Measurements from ENCODE around the gene TRMT2A. TPM values are rescaled to one million over a fixed set of nuclear protein-coding genes. Genes with fewer than 3 reads are reported as not detected.

Gene TRMT2A
- total RNA-seq, 6 donors from 2014 or later: 30.3 to 146 (median 61.9) TPM

DNA sequence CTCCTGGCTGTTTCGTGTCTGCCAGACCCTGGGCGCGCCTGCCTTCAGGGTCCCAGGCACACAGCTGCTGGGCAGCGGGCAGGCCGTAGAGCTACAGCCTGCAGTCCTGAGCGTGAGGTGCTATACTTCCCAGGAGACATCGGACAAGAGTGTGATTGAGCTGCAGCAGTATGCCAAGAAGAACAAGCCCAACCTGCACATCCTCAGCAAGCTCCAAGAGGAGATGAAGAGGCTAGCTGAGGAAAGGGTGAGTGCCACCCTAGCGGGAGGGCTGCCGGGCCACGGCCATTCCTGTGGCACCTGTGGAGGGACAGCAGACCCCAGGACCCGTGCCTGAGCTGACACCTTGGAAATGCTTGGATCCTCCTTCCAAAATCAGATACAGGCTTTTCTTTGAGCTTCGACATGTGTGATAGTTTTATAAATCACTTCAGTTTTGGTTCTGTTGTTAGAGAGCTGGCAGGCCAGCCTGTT is 8.2 kb downstream of the TRMT2A start:
- H3K9me3 ChIP-seq: no peaks in the 10 kb centered on the region
- H3K36me3 ChIP-seq: peaks cover 27 to 97% (median 85%) of the 10 kb centered on the region in 4 donors
- H3K27ac ChIP-seq: no peak overlapping the region
- TF ChIP-seq, protein P1, sequence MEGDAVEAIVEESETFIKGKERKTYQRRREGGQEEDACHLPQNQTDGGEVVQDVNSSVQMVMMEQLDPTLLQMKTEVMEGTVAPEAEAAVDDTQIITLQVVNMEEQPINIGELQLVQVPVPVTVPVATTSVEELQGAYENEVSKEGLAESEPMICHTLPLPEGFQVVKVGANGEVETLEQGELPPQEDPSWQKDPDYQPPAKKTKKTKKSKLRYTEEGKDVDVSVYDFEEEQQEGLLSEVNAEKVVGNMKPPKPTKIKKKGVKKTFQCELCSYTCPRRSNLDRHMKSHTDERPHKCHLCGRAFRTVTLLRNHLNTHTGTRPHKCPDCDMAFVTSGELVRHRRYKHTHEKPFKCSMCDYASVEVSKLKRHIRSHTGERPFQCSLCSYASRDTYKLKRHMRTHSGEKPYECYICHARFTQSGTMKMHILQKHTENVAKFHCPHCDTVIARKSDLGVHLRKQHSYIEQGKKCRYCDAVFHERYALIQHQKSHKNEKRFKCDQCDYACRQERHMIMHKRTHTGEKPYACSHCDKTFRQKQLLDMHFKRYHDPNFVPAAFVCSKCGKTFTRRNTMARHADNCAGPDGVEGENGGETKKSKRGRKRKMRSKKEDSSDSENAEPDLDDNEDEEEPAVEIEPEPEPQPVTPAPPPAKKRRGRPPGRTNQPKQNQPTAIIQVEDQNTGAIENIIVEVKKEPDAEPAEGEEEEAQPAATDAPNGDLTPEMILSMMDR (IDR thresholded peaks at IDR 0.05): no peak
- TF ChIP-seq EP300 (IDR thresholded peaks at IDR 0.05) (no peak), POLR2A (IDR thresholded peaks at IDR 0.05) (no peak), POLR2AphosphoS5 (IDR thresholded peaks at IDR 0.05) (no peak)
- H3K4me3 ChIP-seq: no peak overlapping the region
- ATAC-seq (ENCODE audit: low FRiP score in 2 of 2) (no peak), DNase-seq (peak in 1 of 2 donors; percentile 70)
- H3K4me1 ChIP-seq: no peaks in the 10 kb centered on the region
- 80 to 97% methylated on average over 8 to 10 of the region's 12 CpGs for WGBS, 2 donors
- H3K27me3 ChIP-seq: no peaks in the 10 kb centered on the region

DNA sequence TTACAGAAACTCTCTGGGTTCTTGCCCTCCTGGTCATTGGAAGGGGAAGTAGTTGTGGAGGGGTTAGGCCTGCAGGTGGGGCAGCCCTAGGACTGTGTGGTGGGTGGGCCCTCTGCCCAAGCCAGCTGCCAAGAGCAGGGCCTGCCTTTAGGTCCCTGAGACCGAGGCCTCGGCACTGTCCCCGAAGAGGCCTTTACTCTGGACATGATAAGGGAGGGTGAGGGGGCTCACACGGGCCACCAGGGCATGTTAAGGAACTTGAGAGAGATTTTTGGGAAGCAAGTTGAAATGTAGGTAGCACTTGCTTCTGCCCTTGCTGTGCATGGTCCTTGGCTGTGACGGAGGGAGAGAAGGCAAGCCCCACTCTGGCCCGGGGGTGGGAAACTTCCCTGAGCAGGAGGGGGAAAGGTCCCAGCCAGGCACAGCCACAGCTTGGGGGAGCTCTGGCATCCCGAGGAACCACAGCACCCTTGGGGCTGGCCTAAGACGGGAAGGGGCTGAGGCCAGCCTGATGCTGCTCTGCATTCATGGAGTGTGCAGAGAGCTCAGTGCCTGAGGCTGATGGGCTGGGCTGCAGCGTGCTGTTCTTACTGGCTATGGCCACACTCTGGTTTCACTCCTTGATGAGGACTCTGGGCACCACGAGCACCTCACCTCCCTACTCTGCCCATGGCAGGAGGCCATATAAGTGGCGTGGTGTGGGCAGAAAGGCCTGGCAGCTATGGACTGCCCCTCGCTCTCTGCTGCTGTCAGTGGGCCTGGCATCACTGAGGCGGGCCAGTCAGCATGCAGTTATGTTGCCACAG is 8.9 kb downstream of the TRMT2A start:
- ATAC-seq (ENCODE audit: low FRiP score in 2 of 2) (no peak), DNase-seq (peak in 1 of 2 donors; percentile 21)
- Histone ChIP-seq H3K27me3 (no peaks in the 10 kb centered on the region), H3K9me3 (no peaks in the 10 kb centered on the region), H3K27ac (no peak overlapping the region), H3K4me3 (no peak overlapping the region), H3K4me1 (no peaks in the 10 kb centered on the region), H3K36me3 (peaks cover 27 to 97% (median 79%) of the 10 kb centered on the region in 4 donors)
- no peak for TF ChIP-seq POLR2AphosphoS5 (IDR thresholded peaks at IDR 0.05)
- TF ChIP-seq, protein P1 (IDR thresholded peaks at IDR 0.05): no peak
- TF ChIP-seq EP300 (IDR thresholded peaks at IDR 0.05): no peak
- TF ChIP-seq POLR2A (IDR thresholded peaks at IDR 0.05): no peak
- WGBS, 2 donors: 90 to 94% methylated on average over 12 to 13 of the region's 13 CpGs

DNA sequence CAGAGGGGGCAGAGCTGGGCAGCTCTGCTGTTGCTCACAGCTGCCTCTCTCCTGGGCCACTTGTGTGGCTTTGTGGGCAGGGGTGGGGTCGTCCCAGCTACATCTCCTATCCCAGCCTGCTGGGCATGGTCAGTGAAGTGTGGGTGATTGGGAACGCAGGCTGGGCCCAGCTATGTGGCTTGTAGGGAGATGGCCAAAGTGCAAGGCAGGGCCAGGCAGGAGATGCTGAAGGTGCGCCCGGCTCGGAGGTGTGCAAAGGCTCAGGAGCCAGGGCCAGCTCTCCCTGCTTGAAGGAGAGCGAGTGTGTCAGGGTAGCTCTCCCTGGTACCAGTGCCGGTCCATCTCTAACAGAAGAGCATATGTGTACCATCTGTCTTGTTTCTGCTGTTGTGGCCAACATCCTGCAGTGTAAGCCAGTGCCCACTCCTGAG is 9.5 kb downstream of the TRMT2A start:
- 93% methylated on average over 7 of the region's 7 CpGs for WGBS, 2 donors
- Histone ChIP-seq H3K9me3 (no peaks in the 10 kb centered on the region), H3K4me3 (no peak overlapping the region), H3K36me3 (peaks cover 27 to 95% (median 73%) of the 10 kb centered on the region in 4 donors), H3K27me3 (no peaks in the 10 kb centered on the region), H3K27ac (no peak overlapping the region), H3K4me1 (no peaks in the 10 kb centered on the region)
- DNase-seq (peak in 1 of 2 donors; percentile 32), ATAC-seq (ENCODE audit: low FRiP score in 2 of 2) (no peak)
- TF ChIP-seq, protein P1 (IDR thresholded peaks at IDR 0.05): no peak
- TF ChIP-seq EP300 (IDR thresholded peaks at IDR 0.05) (no peak), POLR2A (IDR thresholded peaks at IDR 0.05) (no peak), POLR2AphosphoS5 (IDR thresholded peaks at IDR 0.05) (no peak)

DNA sequence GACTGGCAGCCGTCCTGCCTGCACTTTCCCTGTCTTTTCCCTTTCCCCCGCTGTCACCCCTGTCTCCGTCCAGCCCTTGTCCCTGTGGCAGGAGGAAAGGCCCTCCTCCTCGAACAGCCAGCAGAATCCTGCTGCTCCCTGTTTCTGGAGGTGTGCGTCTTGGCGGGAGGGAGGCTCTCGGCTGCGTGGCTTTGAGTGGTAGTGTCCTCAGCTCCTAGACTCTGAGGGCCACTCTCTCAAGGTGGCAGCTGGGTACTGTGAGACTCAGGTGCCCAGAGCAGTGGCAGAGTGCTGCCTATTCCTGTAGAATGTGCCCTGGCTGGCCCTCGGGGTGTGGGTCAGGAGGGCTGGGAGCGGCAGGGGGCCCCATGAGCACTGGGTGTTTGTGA is 10.2 kb downstream of the TRMT2A start:
- 97 to 100% methylated on average over 3 to 6 of the region's 10 CpGs for WGBS, 2 donors
- Histone ChIP-seq H3K4me1 (no peaks in the 10 kb centered on the region), H3K27me3 (no peaks in the 10 kb centered on the region), H3K27ac (no peak overlapping the region), H3K9me3 (no peaks in the 10 kb centered on the region), H3K36me3 (peaks cover 27 to 95% (median 67%) of the 10 kb centered on the region in 4 donors), H3K4me3 (no peak overlapping the region)
- ATAC-seq (ENCODE audit: low FRiP score in 2 of 2) (no peak), DNase-seq (peak in 1 of 2 donors; percentile 46)
- TF ChIP-seq POLR2A (IDR thresholded peaks at IDR 0.05) (no peak), POLR2AphosphoS5 (IDR thresholded peaks at IDR 0.05) (no peak), EP300 (IDR thresholded peaks at IDR 0.05) (no peak)
- TF ChIP-seq, protein P1 (IDR thresholded peaks at IDR 0.05): no peak
